ENCODE results near the gene NUDT16L1. TPM values are rescaled to one million over a fixed set of nuclear protein-coding genes. Genes with fewer than 3 reads are reported as not detected.

The NUDT16L1 gene
- total and polyA plus RNA-seq, 2 of the 13 experiments (the other 11 are each of a cell fraction or from before 2014, with no cell fraction given): 28.0 to 40.5 TPM

DNA sequence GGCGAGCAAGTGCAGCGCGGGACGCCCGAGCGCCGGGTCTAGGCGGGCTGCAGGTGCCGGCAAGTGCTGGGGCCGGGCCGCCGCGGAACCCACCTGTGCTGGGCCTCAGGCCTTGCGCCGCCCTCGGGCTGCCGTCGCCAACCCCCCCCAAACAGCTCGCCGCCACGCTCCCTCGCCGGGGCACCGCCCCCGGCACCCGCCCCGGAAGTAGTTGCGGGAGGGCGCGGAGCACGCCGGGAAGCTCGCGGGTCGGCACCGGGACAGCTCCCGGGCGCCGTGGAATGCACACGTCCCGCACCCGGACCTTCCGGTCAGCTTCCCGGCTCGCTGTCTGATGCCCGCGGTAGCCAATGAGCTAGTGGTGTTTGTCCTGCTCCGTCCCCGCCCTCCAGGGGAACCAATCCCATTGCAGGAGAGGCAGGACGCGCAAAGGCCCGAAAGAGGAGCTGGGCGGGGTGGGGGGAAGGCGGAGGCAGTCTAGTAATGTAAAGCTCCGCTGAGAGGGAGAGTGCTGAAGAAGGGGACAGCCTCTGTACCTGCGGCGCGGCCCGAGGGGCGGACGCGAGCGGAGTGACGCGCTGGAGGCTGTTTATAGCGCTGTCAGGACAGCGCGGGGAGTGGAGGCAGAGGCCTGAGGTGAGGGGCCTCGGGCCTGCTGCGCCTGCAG is 40.8 kb downstream of the NUDT16L1 start, which contains the start of the genes ANKS3 and DNAAF8 (continued):
- no peak; the same call in 1 of the 2 replicates for TF ChIP-seq NRL (CRISPR knock-in tag; IDR thresholded peaks at IDR 0.05; ENCODE audit: borderline replicate concordance)
- TF ChIP-seq TFDP2 (CRISPR knock-in tag; IDR thresholded peaks at IDR 0.05): peak; percentile 86
- TF ChIP-seq, protein P1, sequence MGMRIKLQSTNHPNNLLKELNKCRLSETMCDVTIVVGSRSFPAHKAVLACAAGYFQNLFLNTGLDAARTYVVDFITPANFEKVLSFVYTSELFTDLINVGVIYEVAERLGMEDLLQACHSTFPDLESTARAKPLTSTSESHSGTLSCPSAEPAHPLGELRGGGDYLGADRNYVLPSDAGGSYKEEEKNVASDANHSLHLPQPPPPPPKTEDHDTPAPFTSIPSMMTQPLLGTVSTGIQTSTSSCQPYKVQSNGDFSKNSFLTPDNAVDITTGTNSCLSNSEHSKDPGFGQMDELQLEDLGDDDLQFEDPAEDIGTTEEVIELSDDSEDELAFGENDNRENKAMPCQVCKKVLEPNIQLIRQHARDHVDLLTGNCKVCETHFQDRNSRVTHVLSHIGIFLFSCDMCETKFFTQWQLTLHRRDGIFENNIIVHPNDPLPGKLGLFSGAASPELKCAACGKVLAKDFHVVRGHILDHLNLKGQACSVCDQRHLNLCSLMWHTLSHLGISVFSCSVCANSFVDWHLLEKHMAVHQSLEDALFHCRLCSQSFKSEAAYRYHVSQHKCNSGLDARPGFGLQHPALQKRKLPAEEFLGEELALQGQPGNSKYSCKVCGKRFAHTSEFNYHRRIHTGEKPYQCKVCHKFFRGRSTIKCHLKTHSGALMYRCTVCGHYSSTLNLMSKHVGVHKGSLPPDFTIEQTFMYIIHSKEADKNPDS (CRISPR knock-in tag; IDR thresholded peaks at IDR 0.05): no peak
- no peak for TF ChIP-seq NAIF1 (CRISPR knock-in tag; IDR thresholded peaks at IDR 0.05; ENCODE audit: borderline replicate concordance)
- TF ChIP-seq POGZ (CRISPR knock-in tag; IDR thresholded peaks at IDR 0.05): peak; percentile 69; the same call in 1 of the 2 replicates
- TF ChIP-seq MYPOP (CRISPR knock-in tag; IDR thresholded peaks at IDR 0.05): peak; percentile 25; the same call in 1 of the 2 replicates
- TF ChIP-seq NFE2 (CRISPR knock-in tag; IDR thresholded peaks at IDR 0.05): no peak
- TF ChIP-seq TP53 (CRISPR knock-in tag; conservative IDR thresholded peaks at IDR 0.05): peak; percentile 35; the same call in 1 of the 2 replicates
- TF ChIP-seq, protein P2, sequence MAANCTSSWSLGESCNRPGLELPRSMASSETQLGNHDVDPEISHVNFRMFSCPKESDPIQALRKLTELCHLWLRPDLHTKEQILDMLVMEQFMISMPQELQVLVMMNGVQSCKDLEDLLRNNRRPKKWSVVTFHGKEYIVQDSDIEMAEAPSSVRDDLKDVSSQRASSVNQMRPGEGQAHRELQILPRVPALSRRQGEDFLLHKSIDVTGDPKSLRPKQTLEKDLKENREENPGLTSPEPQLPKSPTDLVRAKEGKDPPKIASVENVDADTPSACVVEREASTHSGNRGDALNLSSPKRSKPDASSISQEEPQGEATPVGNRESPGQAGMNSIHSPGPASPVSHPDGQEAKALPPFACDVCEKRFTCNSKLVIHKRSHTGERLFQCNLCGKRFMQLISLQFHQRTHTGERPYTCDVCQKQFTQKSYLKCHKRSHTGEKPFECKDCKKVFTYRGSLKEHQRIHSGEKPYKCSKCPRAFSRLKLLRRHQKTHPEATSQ (CRISPR knock-in tag; IDR thresholded peaks at IDR 0.05; ENCODE audit: borderline replicate concordance): no peak
- TF ChIP-seq ZFP36L2 (CRISPR knock-in tag; IDR thresholded peaks at IDR 0.05): no peak
- TF ChIP-seq, protein P3, sequence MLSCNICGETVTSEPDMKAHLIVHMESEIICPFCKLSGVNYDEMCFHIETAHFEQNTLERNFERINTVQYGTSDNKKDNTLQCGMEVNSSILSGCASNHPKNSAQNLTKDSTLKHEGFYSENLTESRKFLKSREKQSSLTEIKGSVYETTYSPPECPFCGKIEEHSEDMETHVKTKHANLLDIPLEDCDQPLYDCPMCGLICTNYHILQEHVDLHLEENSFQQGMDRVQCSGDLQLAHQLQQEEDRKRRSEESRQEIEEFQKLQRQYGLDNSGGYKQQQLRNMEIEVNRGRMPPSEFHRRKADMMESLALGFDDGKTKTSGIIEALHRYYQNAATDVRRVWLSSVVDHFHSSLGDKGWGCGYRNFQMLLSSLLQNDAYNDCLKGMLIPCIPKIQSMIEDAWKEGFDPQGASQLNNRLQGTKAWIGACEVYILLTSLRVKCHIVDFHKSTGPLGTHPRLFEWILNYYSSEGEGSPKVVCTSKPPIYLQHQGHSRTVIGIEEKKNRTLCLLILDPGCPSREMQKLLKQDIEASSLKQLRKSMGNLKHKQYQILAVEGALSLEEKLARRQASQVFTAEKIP (CRISPR knock-in tag; IDR thresholded peaks at IDR 0.05; ENCODE audit: borderline replicate concordance): no peak
- TF ChIP-seq HNF4G (IDR thresholded peaks at IDR 0.05; ENCODE audit: borderline replicate concordance, low read depth, low read length): no peak
- no peak for TF ChIP-seq HNF4G (CRISPR knock-in tag; IDR thresholded peaks at IDR 0.05; ENCODE audit: borderline replicate concordance, low read depth)
- no peak for TF ChIP-seq KDM1A (CRISPR knock-in tag; IDR thresholded peaks at IDR 0.05)
- TF ChIP-seq POLR2AphosphoS5 (IDR thresholded peaks at IDR 0.05; ENCODE audit: low read depth, low read length): peak; percentile 29; the same call in 1 of the 2 replicates
- peak; percentile 94 for TF ChIP-seq SP4 (CRISPR knock-in tag; IDR thresholded peaks at IDR 0.05)
- TF ChIP-seq PCBP1 (IDR thresholded peaks at IDR 0.05; ENCODE audit: borderline replicate concordance, low read depth, low read length): 0 out of 2 replicates have a peak, but pooled peaks have one; percentile 51
- peak; percentile 92; the same call in 1 of the 2 replicates for TF ChIP-seq ZNF773 (CRISPR knock-in tag; IDR thresholded peaks at IDR 0.05; ENCODE audit: borderline replicate concordance)
- no peak for TF ChIP-seq PTBP1 (IDR thresholded peaks at IDR 0.05; ENCODE audit: low read depth, low read length, poor library complexity, severe bottlenecking)
- no peak for TF ChIP-seq GLMP (CRISPR knock-in tag; IDR thresholded peaks at IDR 0.05; ENCODE audit: borderline replicate concordance)

All from HepG2 (cell line).